Smooth muscle cell of bladder (primary cell): ENCODE results near the gene SOD3. TPM values are rescaled to one million over a fixed set of nuclear protein-coding genes. Genes with fewer than 3 reads are reported as not detected.

Experiments
- total RNA-seq: library from RNA; depleted of rRNA; stranded (reverse); fragments of >200 nt; gene quantifications from 2 replicates; pipeline ENCODE4 v1.2.3, GENCODE V29; 2014

SOD3 gene, protein sequence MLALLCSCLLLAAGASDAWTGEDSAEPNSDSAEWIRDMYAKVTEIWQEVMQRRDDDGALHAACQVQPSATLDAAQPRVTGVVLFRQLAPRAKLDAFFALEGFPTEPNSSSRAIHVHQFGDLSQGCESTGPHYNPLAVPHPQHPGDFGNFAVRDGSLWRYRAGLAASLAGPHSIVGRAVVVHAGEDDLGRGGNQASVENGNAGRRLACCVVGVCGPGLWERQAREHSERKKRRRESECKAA
- total RNA-seq, result 12.2 and 19.9 TPM in 2 replicates

DNA sequence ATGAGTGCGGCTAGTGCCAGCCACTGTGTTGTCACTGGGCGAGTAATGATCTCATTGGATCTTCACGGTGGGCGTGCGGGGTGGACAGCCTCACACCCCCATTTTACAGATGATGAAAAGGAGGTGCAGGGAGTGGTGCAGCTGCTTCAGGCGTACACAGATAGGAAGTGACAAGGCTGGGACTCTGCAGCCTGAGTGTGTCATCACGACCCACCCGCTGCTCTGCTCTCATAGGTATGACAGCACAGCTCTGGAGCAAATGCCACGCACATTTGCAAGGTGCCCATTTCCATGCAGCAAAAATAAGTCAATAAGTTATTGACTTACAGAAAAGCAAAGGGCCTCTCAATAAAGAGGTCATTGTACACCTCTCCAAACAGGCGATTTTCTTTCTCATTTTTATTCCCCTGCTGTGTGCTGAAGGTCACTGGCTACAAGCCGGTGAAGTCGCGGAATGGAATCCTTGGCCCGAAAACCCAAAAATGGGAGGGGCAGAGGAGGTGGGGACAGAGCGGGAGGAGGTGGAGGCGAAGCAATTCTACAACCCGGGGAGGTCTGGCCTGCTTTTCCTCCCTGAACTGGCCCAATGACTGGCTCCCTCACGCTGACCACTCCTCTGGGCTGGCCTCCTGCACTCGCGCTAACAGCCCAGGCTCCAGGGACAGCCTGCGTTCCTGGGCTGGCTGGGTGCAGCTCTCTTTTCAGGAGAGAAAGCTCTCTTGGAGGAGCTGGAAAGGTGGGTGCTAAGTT, at the start of gene SOD3:
SOD3 (plus strand) TSS at position 658 of the 750 bp plus-strand sequence. CDS start 3,949 bp downstream, outside the sequence.

Other genes with a start within 250 kb of the SOD3 start
- 105 and 118 TPM in 2 replicates for gene DHX15, start 211.0 kb upstream of the SOD3 start, total RNA-seq
- 8.8 and 14.0 TPM in 2 replicates for gene CCDC149, start 117.5 kb downstream of the SOD3 start, total RNA-seq
- under 0.01 TPM in 1 of 2 replicates, not detected in the other for gene LGI2, start 235.4 kb downstream of the SOD3 start, total RNA-seq